ENCODE results near the gene SPP2.

The SPP2 gene

GRCh38 chr2:234126146-234126470 lies 75.6 kb downstream of the SPP2 start:
- Histone ChIP-seq H3K79me2 (ENCODE audit: control insufficient read depth, insufficient read depth, low read length, poor library complexity) (no peaks in the 10 kb centered on the region), H4K12ac (ENCODE audit: low read depth, low read length) (no peak overlapping the region), H3K14ac (ENCODE audit: low read length) (no peak overlapping the region), H3K79me1 (ENCODE audit: low read length) (no peaks in the 10 kb centered on the region), H3K4ac (ENCODE audit: low read depth, low read length) (no peak overlapping the region), H2BK12ac (ENCODE audit: low read length) (no peak overlapping the region), H3K4me2 (ENCODE audit: low read length) (no peak overlapping the region), H4K91ac (ENCODE audit: low read depth, low read length) (no peak overlapping the region), H3K27me3 (ENCODE audit: insufficient read depth, low read length) (no peaks in the 10 kb centered on the region), H3K9me3 (ENCODE audit: insufficient read depth, low read depth, low read length) (peaks cover 2% of the 10 kb centered on the region), H3K36me3 (ENCODE audit: control insufficient read depth in 1 of 2, insufficient read depth in 2 of 2, low read length in 2 of 2) (no peaks in the 10 kb centered on the region), H2AK5ac (ENCODE audit: low read length) (no peak overlapping the region), H3K27ac (ENCODE audit: low read depth, low read length) (no peak overlapping the region), H3K23ac (ENCODE audit: low read length) (no peak overlapping the region), H2BK120ac (ENCODE audit: insufficient read depth, low read length, poor library complexity) (no peak overlapping the region), H4K8ac (ENCODE audit: low read depth, low read length) (no peak overlapping the region), H2AFZ (ENCODE audit: insufficient read depth, low read length, poor library complexity) (no peak overlapping the region), H3K18ac (ENCODE audit: low read length) (no peak overlapping the region), H3K9ac (ENCODE audit: low read length) (no peak overlapping the region), H3K4me3 (ENCODE audit: low read depth, low read length) (no peak overlapping the region), H3K4me1 (ENCODE audit: control insufficient read depth in 1 of 2, insufficient read depth in 2 of 2, low read length in 2 of 2) (no peaks in the 10 kb centered on the region), H2BK5ac (ENCODE audit: low read depth, low read length, poor library complexity) (no peak overlapping the region)
- no peak for DNase-seq
- no CpG with 5 or more reads among the region's 6 CpGs for WGBS (ENCODE audit: extremely low coverage, insufficient coverage, insufficient read length)

Data from trophoblast cell (in vitro differentiated cells and primary cell).